Neural progenitor cell (in vitro differentiated cells): ENCODE data around the gene LYPD6B.

Experiments used
- CTCF ChIP-seq: fragments of 200-600 bp; sonication (generic); IDR thresholded peaks from 2 replicates; pipeline ENCODE4 v1.5.1; 2017; ENCODE audit warnings: antibody characterized with exemption, mild to moderate bottlenecking
- EZH2 ChIP-seq: fragments of 200-600 bp; sonication (generic); IDR thresholded peaks from 2 replicates; pipeline ENCODE4 v1.6.1; 2017; ENCODE audit warnings: antibody characterized with exemption, mild to moderate bottlenecking, moderate library complexity
- EZH2phosphoT487 ChIP-seq: fragments of 200-600 bp; sonication (generic); IDR thresholded peaks from 2 replicates; pipeline ENCODE4 v1.6.1; 2017; ENCODE audit warnings: antibody characterized with exemption

- TF ChIP-seq CTCF, result no peak
- TF ChIP-seq EZH2, result no peak
- TF ChIP-seq EZH2phosphoT487, result no peak
Measured at GRCh38 chr2:149034406-149034805, 4.1 kb upstream of the LYPD6B start.
